AG09309 (cell line): Measurements from ENCODE around the gene CARHSP1.
"Not testable (repeated sequence)": the region's sequence is repeated elsewhere in the genome, so short reads cannot be mapped to it uniquely, and the experiment has no call there.

Experiments used
- DNase-seq: peaks from one replicate; pipeline ENCODE4 v3.0.0-alpha.2; 2010; ENCODE audit warnings: low read depth
- H3K4me3 ChIP-seq: 2 replicates; pipeline ENCODE4 v1.5.1; 2011; ENCODE audit warnings: mild to moderate bottlenecking, low read depth, low read length, moderate library complexity; ENCODE audit not compliant: control insufficient read depth
- CTCF ChIP-seq: IDR thresholded peaks from 2 replicates; pipeline ENCODE4 v1.5.1; 2011; ENCODE audit warnings: mild to moderate bottlenecking, low read depth, low read length, inconsistent platforms; ENCODE audit not compliant: insufficient read depth, control insufficient read depth; ENCODE audit errors: missing control alignments

CARHSP1 gene

DNA sequence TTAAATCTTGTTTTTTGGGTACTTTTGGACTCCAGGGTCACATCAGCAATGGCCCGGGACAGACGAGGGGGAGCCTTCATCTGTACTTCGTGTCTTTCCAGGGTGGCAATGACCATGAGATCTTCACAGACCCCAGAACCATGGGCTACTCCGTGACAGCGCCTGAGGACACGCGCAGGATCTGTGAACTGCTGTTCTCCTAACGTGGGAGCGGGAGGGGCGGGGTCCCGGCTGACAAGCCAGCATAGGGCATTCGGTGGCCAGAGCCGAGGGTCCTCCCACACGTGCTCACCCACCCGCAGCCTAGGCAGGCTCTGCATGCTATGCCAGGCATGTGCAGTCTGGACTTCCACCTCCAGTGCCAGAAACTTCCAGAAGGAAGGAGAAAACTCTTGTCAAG, 21.2 kb downstream of the CARHSP1 start:
- no peak overlapping the region for H3K4me3 ChIP-seq
- no peak for DNase-seq
- TF ChIP-seq CTCF: no peak

GRCh38 chr16:8847145-8847544, 21.7 kb downstream of the CARHSP1 start:
- no peak for TF ChIP-seq CTCF
- DNase-seq: no peak

GRCh38 chr16:8846401-8846932, 22.3 kb downstream of the CARHSP1 start:
- DNase-seq: no peak
- H3K4me3 ChIP-seq: no peak overlapping the region
- no peak for TF ChIP-seq CTCF

More at GRCh38 chr16:8847145-8847544, 21.7 kb downstream of the CARHSP1 start:
- no peak overlapping the region for H3K4me3 ChIP-seq

DNA sequence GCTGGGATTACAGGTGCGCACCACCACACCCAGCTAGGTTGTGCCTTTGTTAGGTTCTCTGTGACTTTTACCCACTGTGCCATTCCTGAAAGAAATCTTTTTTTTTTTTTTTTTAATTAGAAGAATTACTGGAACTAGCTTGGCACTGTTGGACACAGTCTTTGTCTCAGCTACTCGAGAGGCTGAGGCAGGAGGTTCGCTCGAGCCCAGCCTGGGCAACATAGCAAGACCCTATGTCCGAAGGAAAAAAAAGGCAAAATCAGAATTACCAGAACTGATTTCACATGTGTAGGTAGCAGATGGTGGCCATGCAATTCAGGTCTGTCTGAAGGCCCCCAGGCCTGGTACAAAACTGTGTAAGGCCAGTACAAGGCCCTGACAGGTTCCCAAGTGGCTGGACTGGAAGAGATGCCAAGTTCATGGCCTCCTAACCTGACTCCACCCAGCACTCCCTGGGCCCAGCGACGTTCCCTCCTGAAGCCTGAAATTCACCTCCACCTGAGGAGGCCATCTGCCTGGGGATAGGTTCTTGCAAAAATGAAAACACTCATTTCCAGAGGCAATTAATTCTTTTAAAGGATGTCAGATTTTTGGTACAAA, 23.0 kb downstream of the CARHSP1 start:
- no peak overlapping the region for H3K4me3 ChIP-seq
- no peak for DNase-seq
- TF ChIP-seq CTCF: no peak

- not testable (repeated sequence) for DNase-seq, H3K4me3 ChIP-seq
Observed at GRCh38 chr16:8843296-8843695, 25.5 kb downstream of the CARHSP1 start.

- DNase-seq, H3K4me3 ChIP-seq: not testable (repeated sequence)
Observed at GRCh38 chr16:8842016-8842415, 26.8 kb downstream of the CARHSP1 start.

DNA sequence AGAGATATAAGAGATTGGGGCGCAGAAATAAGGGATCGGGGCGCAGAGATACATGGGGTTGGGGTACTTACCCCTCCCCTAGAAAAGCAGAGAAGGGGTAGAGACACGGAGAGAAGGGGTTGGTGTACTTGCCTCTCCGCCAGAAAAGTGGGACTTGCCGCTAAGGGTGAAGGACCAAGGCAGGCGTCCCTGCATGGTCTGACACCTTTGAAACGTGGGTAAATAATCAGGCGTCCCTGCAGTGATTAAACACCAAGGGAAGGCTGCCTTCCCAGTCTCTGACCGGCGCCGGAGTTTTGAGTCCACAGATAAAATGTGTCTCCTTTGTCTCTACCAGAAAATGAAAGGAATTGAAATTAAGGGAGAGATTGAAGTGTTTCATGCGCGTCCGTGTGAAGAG, 31.2 kb downstream of the CARHSP1 start:
- H3K4me3 ChIP-seq, DNase-seq: not testable (repeated sequence)

- not testable (repeated sequence) for DNase-seq, H3K4me3 ChIP-seq
Observed at GRCh38 chr16:8836797-8837196, 32.0 kb downstream of the CARHSP1 start.

DNA sequence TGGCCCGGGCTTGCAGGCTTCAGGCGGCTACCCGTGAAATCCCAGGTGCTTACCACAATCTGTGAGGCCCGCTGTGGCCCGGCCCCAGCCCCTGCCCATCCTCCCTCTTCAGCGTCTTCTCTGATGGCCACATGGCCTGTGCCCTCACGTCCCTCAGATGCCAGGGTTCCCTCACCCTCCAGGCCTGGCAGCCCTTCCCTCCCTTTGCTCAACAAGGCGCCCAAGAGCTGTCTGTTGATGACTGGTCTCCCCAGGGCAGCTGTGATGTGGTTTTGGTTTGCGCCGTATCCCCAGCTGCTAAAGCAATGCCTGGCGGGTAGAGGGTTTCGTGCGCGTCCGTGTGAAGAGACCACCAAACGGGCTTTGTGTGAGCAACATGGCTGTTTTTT, 36.1 kb downstream of the CARHSP1 start:
- H3K4me3 ChIP-seq: no peak overlapping the region
- no peak for DNase-seq
- TF ChIP-seq CTCF: no peak
